HG03064 (cell line): Measurements from ENCODE around the gene PLIN4.

ENCODE experiments used
- ATAC-seq: cut with Tn5 transposase; IDR thresholded peaks from one replicate; pipeline ENCODE4 v1.9.1; 2021; ENCODE audit warnings: low read depth; ENCODE audit not compliant: unreplicated experiment

The PLIN4 gene

GRCh38 chr19:4495471-4495870 lies 22.8 kb downstream of the PLIN4 start:
- no peak for ATAC-seq

- no peak for ATAC-seq
Observed at GRCh38 chr19:4494691-4495064, 23.6 kb downstream of the PLIN4 start.

DNA sequence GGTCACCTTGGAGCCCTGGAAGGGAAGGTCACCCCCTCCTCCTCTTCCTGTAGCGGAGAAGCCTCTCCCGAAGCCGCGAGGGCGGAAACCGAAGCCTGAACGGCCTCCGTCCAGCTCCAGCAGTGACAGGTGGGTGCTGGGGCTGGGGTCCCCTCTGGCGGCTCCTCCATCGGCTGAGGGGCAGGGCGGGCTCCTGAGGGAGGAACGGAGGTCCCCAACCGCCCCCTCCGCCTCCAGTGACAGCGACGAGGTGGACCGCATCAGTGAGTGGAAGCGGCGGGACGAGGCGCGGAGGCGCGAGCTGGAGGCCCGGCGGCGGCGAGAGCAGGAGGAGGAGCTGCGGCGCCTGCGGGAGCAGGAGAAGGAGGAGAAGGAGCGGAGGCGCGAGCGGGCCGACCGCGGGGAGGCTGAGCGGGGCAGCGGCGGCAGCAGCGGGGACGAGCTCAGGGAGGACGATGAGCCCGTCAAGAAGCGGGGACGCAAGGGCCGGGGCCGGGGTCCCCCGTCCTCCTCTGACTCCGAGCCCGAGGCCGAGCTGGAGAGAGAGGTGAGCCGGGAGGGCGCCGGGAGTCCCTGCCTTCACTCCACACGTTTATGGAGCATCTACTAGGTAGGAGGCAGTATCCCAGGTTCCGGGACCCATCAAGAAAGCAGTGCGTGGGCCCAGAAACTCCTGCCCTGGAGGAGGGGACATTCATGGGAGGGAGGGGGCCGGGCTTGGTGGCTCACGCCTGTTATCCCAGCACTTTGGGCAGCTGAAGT lies 24.2 kb downstream of the PLIN4 start:
- ATAC-seq = no peak

GRCh38 chr19:4493104-4493928 lies 25.0 kb downstream of the PLIN4 start:
- no peak for ATAC-seq

DNA sequence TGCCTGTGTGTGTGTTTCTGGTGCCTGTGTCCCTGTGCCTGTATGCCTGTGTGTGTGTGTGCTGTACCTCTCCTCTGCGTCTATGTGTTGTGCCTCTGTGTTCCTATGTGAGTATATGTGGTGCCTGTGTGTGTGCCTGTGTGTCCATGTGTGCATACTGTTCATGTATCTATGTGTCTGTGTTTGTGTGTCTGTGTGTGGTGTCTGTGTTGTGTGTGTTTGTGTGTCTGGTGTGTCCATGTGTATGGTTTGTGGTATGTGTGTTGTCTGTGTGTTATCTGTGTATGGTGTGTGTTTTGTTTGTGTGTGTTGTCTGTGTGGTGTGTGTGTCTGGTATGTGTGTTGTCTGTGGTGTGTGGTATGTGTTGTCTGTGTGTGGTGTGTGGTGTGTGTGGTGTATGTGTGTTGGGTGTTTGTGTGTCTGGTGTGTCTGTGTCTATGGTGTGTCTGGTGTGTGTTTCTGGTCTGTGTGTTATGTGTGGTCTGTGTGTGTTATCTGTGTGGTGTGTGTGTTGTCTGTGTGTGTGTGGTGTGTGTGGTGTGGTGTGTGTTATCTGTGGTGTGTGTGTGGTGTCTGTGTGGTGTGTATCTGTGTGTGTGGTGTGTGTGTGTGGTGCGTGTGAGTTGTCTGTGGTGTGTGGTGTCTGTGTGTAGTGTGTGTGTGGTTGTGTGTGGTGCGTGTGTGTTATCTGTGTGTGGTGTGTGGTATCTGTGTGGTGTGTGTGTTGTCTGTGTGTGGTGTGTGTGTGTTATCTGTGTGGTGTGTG lies 25.8 kb downstream of the PLIN4 start:
- ATAC-seq = no peak

- ATAC-seq = no peak
Observed at GRCh38 chr19:4491446-4491845, 26.8 kb downstream of the PLIN4 start.

DNA sequence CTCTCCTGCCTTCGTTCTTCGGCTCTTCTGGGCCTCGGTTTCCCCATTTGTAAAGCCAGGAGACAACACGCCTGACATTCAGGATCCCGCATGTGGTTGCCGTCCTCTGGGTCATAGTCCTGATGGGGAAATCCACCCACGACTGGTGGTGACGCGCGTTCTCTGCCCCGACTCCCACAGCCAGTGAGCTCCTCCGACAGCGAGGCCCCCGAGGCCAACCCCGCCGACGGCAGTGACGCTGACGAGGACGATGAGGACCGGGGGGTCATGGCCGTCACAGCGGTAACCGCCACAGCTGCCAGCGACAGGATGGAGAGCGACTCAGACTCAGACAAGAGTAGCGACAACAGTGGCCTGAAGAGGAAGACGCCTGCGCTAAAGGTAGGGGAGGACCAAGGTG lies 29.8 kb downstream of the PLIN4 start:
- ATAC-seq = no peak

- no peak for ATAC-seq
Observed at GRCh38 chr19:4487572-4487971, 30.7 kb downstream of the PLIN4 start.

GRCh38 chr19:4483385-4483784 lies 34.9 kb downstream of the PLIN4 start:
- ATAC-seq = no peak

DNA sequence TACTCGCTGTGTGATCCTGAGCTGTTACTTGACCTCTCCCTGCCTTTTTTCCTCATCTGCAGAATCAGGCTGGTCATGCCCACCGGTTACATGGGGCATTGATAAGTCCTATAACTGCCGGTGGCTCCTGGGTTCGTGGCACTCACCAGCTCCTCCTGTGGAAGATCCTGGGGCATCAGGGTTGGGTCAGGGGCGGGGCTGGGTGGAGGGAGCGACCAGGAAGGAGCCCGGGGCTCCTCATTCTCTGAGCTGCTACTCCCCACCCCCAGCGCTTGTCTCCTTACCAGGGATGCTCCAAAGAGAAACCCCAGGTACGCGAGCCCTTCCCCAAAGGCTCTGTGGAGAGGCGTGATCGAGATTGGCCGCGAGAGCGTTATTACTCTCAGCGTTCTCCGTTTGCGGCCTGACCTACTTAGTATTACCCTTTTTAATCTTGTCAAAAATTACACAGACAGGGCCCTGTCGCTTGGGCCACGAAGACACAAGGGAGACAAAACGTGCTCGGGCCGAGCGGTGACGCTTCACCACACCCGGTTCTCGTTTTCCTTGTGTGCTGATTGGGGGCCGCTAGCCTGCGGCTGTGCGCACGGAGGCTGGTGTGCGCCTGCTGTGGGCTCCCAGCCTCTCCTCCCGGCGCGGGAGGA lies 35.4 kb downstream of the PLIN4 start:
- ATAC-seq = no peak

DNA sequence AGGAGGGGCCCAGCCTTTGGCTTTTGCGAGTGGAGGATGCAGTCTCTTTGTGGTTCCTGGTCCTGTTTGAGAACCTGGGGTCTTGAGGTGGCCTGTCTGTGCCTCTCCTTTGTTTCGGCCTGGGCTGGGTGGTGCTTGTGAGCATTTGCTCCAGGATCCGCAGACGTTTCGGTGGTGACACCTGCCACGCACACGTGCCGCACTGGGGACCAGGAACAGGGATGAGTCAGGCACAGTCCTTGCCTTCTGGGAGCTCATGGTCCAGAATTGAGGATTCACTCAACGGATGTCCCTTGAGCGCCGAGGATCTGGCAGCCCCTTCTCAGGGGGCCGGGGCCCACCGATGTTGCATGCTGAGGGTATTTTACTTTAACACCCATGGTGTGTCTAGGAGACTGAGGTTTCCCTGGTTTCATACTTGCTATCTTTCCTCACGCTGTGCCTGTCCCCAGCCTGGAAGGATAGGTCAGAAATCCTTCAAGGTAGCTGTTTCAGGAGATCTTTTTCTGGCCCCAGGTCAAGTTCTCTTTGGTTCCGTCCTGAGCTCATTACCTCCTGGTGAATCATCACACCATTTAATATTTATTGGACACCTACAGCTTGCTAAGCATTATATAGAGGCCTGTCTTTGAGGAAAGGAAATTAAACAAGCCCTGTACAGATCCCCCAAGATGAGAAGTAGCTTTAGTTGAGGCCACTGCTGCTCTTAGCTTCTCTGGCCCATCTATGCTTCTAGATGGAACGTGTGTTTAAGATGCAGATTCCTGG lies 41.1 kb downstream of the PLIN4 start:
- no peak for ATAC-seq

DNA sequence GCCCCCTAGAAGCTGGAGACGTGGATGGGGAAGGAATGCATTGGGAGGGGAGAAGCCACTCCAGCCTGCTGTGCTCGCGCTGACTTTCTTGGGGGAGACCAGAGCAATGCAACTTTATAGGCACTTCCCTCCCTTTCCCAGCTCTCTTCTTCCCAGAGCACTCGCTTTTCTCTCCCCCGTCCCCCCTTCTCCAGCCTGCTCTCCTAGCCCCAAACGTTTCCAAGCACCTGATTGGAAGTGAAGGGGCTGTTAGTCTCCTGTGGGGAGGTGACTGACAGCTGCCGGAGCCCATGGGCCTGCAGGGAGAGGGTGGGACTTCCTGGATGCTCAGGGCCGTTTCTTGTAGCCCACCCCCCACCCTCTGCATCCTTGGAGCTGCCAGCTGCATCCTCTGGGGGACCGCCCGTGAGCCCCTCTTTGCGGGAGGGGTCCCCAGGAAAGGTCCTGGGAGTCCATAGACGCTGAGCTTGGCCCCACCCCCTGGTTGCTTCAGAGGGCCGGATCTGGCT lies 43.7 kb downstream of the PLIN4 start:
- no peak for ATAC-seq

DNA sequence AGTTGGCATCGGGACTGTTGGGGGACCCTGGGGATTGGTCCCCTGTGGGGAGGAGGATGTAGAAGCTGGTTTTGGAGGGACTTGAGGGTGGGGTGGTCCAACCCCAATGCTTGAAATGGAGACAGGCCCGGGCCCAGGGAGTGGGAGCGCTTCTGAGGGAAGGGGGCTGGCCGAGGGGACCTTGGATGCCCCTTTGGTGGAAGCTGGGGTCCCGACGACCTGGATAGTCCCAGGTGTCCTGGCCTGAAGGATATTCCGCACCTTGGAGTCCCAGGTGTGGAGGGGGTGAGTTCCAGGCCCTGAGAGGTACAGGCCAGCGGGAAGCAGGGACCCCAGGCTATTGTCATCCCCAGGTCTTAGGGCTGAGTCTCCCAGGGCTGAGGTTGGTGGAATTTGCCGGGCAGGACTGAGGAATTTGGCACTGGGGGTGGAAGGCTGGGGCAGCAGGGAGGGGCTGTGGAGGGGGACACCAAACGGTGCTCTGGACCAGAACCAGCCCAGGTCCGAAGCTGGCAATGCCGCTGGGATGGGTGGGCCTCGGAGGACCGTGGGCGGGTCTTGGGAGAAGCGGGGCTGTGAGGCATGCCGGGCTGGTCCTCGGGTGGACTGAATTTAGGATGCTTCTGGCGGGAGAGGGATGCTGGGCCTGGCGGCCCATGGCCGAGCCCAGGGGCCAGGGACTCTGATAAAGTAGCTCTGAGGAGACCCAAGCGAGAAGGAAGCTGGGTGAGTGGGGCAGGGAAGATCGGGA lies 44.3 kb downstream of the PLIN4 start:
- no peak for ATAC-seq

GRCh38 chr19:4473011-4473762 lies 45.1 kb downstream of the PLIN4 start:
- no peak for ATAC-seq

GRCh38 chr19:4472174-4472974 lies 45.9 kb downstream of the PLIN4 start, which contains the start of gene HDGFL2:
Gene HDGFL2, plus strand, starts transcription at chr19:4472297. Its CDS starts 54 bp downstream, at chr19:4472351.
- ATAC-seq = no peak

GRCh38 chr19:4471403-4472173 lies 46.7 kb downstream of the PLIN4 start:
- peak; percentile 80 for ATAC-seq

DNA sequence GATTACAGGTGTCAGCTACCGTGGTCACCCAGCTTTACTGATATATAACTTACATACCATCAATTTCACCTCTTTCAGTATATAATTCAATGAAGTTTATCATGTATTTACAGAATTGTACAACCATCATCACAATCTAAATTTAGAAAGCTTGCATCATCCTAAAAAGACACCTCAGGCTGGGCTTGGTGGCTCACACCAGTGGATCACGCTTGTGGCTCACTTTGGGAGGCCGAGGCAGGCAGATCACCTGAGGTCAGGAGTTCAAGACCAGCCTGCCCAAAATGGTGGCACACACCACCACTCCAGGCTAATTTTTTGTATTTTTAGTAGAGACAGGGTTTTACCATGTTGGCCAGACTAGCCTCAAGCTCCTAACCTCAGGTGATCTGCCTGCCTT lies 50.5 kb downstream of the PLIN4 start:
- no peak for ATAC-seq
